Neuronal stem cell (in vitro differentiated cells): Measurements from ENCODE around the gene RAI14.
A peak's percentile ranks its signal among the peaks of the same experiment; 100 is the strongest.

Experiments used
- DNase-seq: peaks from one replicate; pipeline ENCODE4 v3.0.0-alpha.2; 2013; ENCODE audit warnings: low spot score
- H2AFZ ChIP-seq: one replicate; pipeline ENCODE4 v1.6.1; 2013; ENCODE audit warnings: mild to moderate bottlenecking, low read length, inconsistent platforms
- H2AK5ac ChIP-seq: 2 replicates; pipeline ENCODE4 v1.6.1; 2013; ENCODE audit warnings: low read depth, mild to moderate bottlenecking, inconsistent platforms, low read length, moderate library complexity, mixed read lengths
- H2BK120ac ChIP-seq: 2 replicates; pipeline ENCODE4 v1.6.1; 2013; ENCODE audit warnings: low read depth, mild to moderate bottlenecking, inconsistent platforms, low read length, moderate library complexity, mixed read lengths
- H2BK12ac ChIP-seq: one replicate; pipeline ENCODE4 v1.6.1; 2013; ENCODE audit warnings: low read length, inconsistent platforms
- H2BK15ac ChIP-seq: 2 replicates; pipeline ENCODE4 v1.6.1; 2013; ENCODE audit warnings: mild to moderate bottlenecking, low read length, inconsistent platforms, mixed read lengths
- H2BK5ac ChIP-seq: one replicate; pipeline ENCODE4 v1.6.1; 2013; ENCODE audit warnings: inconsistent platforms, mild to moderate bottlenecking, low read length, moderate library complexity
- H3K14ac ChIP-seq: one replicate; pipeline ENCODE4 v1.6.1; 2013; ENCODE audit warnings: low read length, inconsistent platforms
- H3K18ac ChIP-seq: 2 replicates; pipeline ENCODE4 v1.6.1; 2013; ENCODE audit warnings: low read length, inconsistent platforms
- H3K23ac ChIP-seq: 2 replicates; pipeline ENCODE4 v1.6.1; 2013; ENCODE audit warnings: low read depth, mild to moderate bottlenecking, mixed read lengths, low read length, inconsistent platforms; ENCODE audit not compliant: poor library complexity
- H3K27ac ChIP-seq: replicated peaks from 3 replicates; pipeline ENCODE4 v1.5.1; 2013; ENCODE audit warnings: low read length, inconsistent platforms
- H3K27me3 ChIP-seq, 3 experiments: 2 replicates each; pipeline ENCODE4 v1.6.1; 2013; ENCODE audit warnings: low read length in 3 of 3, mild to moderate bottlenecking in 2 of 3, inconsistent platforms in 1 of 3, low read depth in 1 of 3, mixed read lengths in 1 of 3, moderate library complexity in 1 of 3; ENCODE audit not compliant: control insufficient read depth in 3 of 3, insufficient read depth in 3 of 3
- H3K36me3 ChIP-seq, 2 donors: replicated peaks in 1 of 2; 2 replicates each; pipeline ENCODE4 v1.6.1; 2013; ENCODE audit warnings: low read length in 2 of 2; ENCODE audit not compliant: control insufficient read depth in 2 of 2, insufficient read depth in 2 of 2
- H3K4ac ChIP-seq: 2 replicates; pipeline ENCODE4 v1.6.1; 2013; ENCODE audit warnings: inconsistent platforms, mild to moderate bottlenecking, low read length, moderate library complexity
- H3K4me1 ChIP-seq, 2 donors: 1 replicate in 1 of 2; 2 replicates in 1 of 2; pipeline ENCODE4 v1.6.1; 2013; ENCODE audit warnings: low read length in 2 of 2, low read depth in 1 of 2; ENCODE audit not compliant: control insufficient read depth in 2 of 2, insufficient read depth in 1 of 2
- H3K4me2 ChIP-seq: one replicate; pipeline ENCODE4 v1.6.1; 2013; ENCODE audit warnings: mild to moderate bottlenecking, low read length, inconsistent platforms; ENCODE audit not compliant: insufficient read depth, poor library complexity, severe bottlenecking
- H3K4me3 ChIP-seq, 2 donors: 2 replicates each; pipeline ENCODE4 v1.5.1; 2013; ENCODE audit warnings: low read length in 2 of 2, mild to moderate bottlenecking in 2 of 2, inconsistent platforms in 1 of 2, moderate library complexity in 1 of 2
- H3K79me1 ChIP-seq: one replicate; pipeline ENCODE4 v1.6.1; 2013; ENCODE audit warnings: low read depth, mild to moderate bottlenecking, inconsistent platforms, low read length, moderate library complexity
- H3K9ac ChIP-seq: one replicate; pipeline ENCODE4 v1.6.1; 2013; ENCODE audit warnings: mild to moderate bottlenecking, low read depth, low read length, inconsistent platforms; ENCODE audit not compliant: poor library complexity
- H3K9me3 ChIP-seq, 2 donors: replicated peaks in 1 of 2; 2 replicates each; pipeline versions ENCODE3 to v1.6.1; 2013; ENCODE audit warnings: low read length in 2 of 2, mild to moderate bottlenecking in 2 of 2, inconsistent platforms in 1 of 2, low read depth in 1 of 2, mixed read lengths in 1 of 2, moderate library complexity in 1 of 2; ENCODE audit not compliant: control insufficient read depth in 2 of 2, insufficient read depth in 1 of 2
- H4K8ac ChIP-seq: one replicate; pipeline ENCODE4 v1.6.1; 2013; ENCODE audit warnings: low read depth, mild to moderate bottlenecking, inconsistent platforms, low read length, moderate library complexity
- H4K91ac ChIP-seq: one replicate; pipeline ENCODE4 v1.6.1; 2013; ENCODE audit warnings: low read length, low read depth, mild to moderate bottlenecking, inconsistent platforms; ENCODE audit not compliant: poor library complexity
- WGBS, 2 donors: extraction: QIAGEN DNeasy Blood & Tissue Kit; methylation state at CpG; one replicate each; pipeline ENCODE4 v1.1.7; 2013; ENCODE audit warnings: missing lambda C conversion rate in 2 of 2, mixed read lengths in 1 of 2; ENCODE audit not compliant: insufficient read length in 2 of 2, insufficient replicate concordance in 1 of 2; ENCODE audit errors: extremely low coverage in 2 of 2; 5-methylcytosine and 5-hydroxymethylcytosine counted together

Gene RAI14

GRCh38 chr5:34734326-34734725 is 78.2 kb downstream of the RAI14 start:
- H3K14ac ChIP-seq, result no peak overlapping the region
- no peak overlapping the region for H3K4ac ChIP-seq
- H2BK5ac ChIP-seq, result no peak overlapping the region
- no peak overlapping the region for H4K8ac ChIP-seq
- no peak overlapping the region for H3K9ac ChIP-seq
- H3K18ac ChIP-seq, result no peak overlapping the region
- H4K91ac ChIP-seq, result no peak overlapping the region
- H3K4me2 ChIP-seq, result peak overlapping the region; percentile 3
- peaks cover 0 to 22% of the 10 kb centered on the region in 2 donors for H3K36me3 ChIP-seq
- H2AK5ac ChIP-seq, result no peak overlapping the region
- H2BK15ac ChIP-seq, result no peak overlapping the region
- H3K79me1 ChIP-seq, result no peaks in the 10 kb centered on the region
- H2BK120ac ChIP-seq, result no peak overlapping the region
- H3K4me3 ChIP-seq, result no peak overlapping the region
- peaks cover 0 to 2% of the 10 kb centered on the region in 2 donors for H3K9me3 ChIP-seq
- no CpG with 5 or more reads among the region's 3 CpGs for WGBS, 2 donors
- no peak overlapping the region for H2BK12ac ChIP-seq
- DNase-seq, result no peak
- H3K4me1 ChIP-seq, result peaks cover 0 to 12% of the 10 kb centered on the region in 2 donors
- H3K27me3 ChIP-seq, result no peaks in the 10 kb centered on the region
- no peak overlapping the region for H3K27ac ChIP-seq
- H3K23ac ChIP-seq, result no peak overlapping the region
- H2AFZ ChIP-seq, result no peak overlapping the region

GRCh38 chr5:34735491-34736426 is 79.6 kb downstream of the RAI14 start:
- no peaks in the 10 kb centered on the region for H3K79me1 ChIP-seq
- H3K27ac ChIP-seq, result no peak overlapping the region
- no peak overlapping the region for H3K14ac ChIP-seq
- no peak overlapping the region for H2AK5ac ChIP-seq
- no peak overlapping the region for H3K4me2 ChIP-seq
- no peak overlapping the region for H2BK5ac ChIP-seq
- peaks cover 0 to 22% of the 10 kb centered on the region in 2 donors for H3K36me3 ChIP-seq
- no peak overlapping the region for H2BK120ac ChIP-seq
- H3K9ac ChIP-seq, result no peak overlapping the region
- no peak for DNase-seq
- no peak overlapping the region for H2AFZ ChIP-seq
- H3K18ac ChIP-seq, result no peak overlapping the region
- no peak overlapping the region for H2BK12ac ChIP-seq
- H3K23ac ChIP-seq, result no peak overlapping the region
- H2BK15ac ChIP-seq, result no peak overlapping the region
- no peaks in the 10 kb centered on the region for H3K27me3 ChIP-seq
- H4K8ac ChIP-seq, result no peak overlapping the region
- H3K4me3 ChIP-seq, result no peak overlapping the region
- H3K4me1 ChIP-seq, result peaks cover 4 to 12% of the 10 kb centered on the region in 2 donors
- no peak overlapping the region for H4K91ac ChIP-seq
- WGBS, 2 donors, result no CpG with 5 or more reads among the region's 19 CpGs
- H3K9me3 ChIP-seq, result no peaks in the 10 kb centered on the region
- H3K4ac ChIP-seq, result no peak overlapping the region

GRCh38 chr5:34736445-34737115 is 80.5 kb downstream of the RAI14 start:
- Histone ChIP-seq H3K4me3 (no peak overlapping the region), H3K14ac (no peak overlapping the region), H4K91ac (no peak overlapping the region), H3K36me3 (peaks cover 0 to 22% of the 10 kb centered on the region in 2 donors), H3K27ac (no peak overlapping the region), H2AFZ (no peak overlapping the region), H3K4me1 (peaks cover 4 to 12% of the 10 kb centered on the region in 2 donors), H3K79me1 (no peaks in the 10 kb centered on the region), H3K4ac (no peak overlapping the region), H4K8ac (no peak overlapping the region), H3K4me2 (no peak overlapping the region), H2BK120ac (no peak overlapping the region), H2AK5ac (no peak overlapping the region), H3K23ac (no peak overlapping the region), H2BK12ac (no peak overlapping the region), H3K9ac (no peak overlapping the region), H2BK5ac (no peak overlapping the region), H3K18ac (no peak overlapping the region), H3K9me3 (no peaks in the 10 kb centered on the region), H3K27me3 (no peaks in the 10 kb centered on the region), H2BK15ac (no peak overlapping the region)
- no CpG with 5 or more reads among the region's 3 CpGs for WGBS, 2 donors
- DNase-seq, result no peak

GRCh38 chr5:34737731-34738130 is 81.6 kb downstream of the RAI14 start:
- Histone ChIP-seq H2AFZ (no peak overlapping the region), H3K9me3 (no peaks in the 10 kb centered on the region), H3K79me1 (no peaks in the 10 kb centered on the region), H3K4me3 (no peak overlapping the region), H3K23ac (no peak overlapping the region), H3K4me1 (peaks cover 4 to 9% of the 10 kb centered on the region in 2 donors), H3K27me3 (no peaks in the 10 kb centered on the region), H2BK5ac (no peak overlapping the region), H3K18ac (no peak overlapping the region), H3K36me3 (peaks cover 0 to 18% of the 10 kb centered on the region in 2 donors), H3K4ac (no peak overlapping the region), H2BK120ac (no peak overlapping the region), H2AK5ac (no peak overlapping the region), H4K8ac (no peak overlapping the region), H2BK15ac (no peak overlapping the region), H2BK12ac (no peak overlapping the region), H3K4me2 (no peak overlapping the region), H3K14ac (no peak overlapping the region), H3K27ac (no peak overlapping the region), H4K91ac (no peak overlapping the region), H3K9ac (no peak overlapping the region)
- DNase-seq, result no peak
